ENCODE data around the gene SCFD1. TPM values are rescaled to one million over a fixed set of nuclear protein-coding genes. Genes with fewer than 3 reads are reported as not detected.
A peak's percentile ranks its signal among the peaks of the same experiment; 100 is the strongest.

The SCFD1 gene
- total and polyA plus RNA-seq, 8 donors = 28.1 to 247 (median 71.0) TPM

DNA sequence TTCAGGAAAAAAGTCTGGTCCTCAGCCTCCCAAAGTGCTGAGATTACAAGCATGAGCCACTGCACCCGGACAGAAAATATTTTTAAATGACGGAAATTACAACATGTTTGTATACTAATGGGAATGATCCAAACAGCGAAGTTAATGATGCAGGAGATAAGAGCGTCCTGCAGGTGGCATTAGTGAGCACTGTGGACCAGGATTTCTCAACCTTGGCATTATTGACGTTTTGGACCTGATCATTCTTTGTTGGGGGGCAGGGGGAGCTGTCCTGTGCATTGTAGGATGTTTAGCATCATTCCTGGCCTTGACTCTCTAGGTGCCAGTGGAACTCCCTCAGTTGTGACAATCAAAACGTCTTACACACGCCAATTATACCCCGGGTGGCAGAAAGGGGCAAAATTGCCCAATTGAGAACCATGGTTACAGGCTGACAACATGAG, 34.1 kb downstream of the SCFD1 start:
- 54 to 61% (median 56%) methylated on average over 8 of the region's 8 CpGs for WGBS, 5 donors
- TF ChIP-seq POLR2A (IDR thresholded peaks at IDR 0.05) (no peak), EP300 (IDR thresholded peaks at IDR 0.05) (no peak), POLR2AphosphoS5 (IDR thresholded peaks at IDR 0.05) (no peak), CTCF (IDR thresholded peaks at IDR 0.05) (peak in 5 of 7 experiments; percentile 26 to 59 (median 36))
- Histone ChIP-seq H3K36me3 (peaks cover 20 to 77% (median 71%) of the 10 kb centered on the region in 4 donors), H3K4me1 (peaks cover 0 to 9% (median 0%) of the 10 kb centered on the region in 4 donors), H3K27me3 (no peaks in the 10 kb centered on the region), H3K4me3 (no peak overlapping the region), H3K9me3 (no peaks in the 10 kb centered on the region), H3K27ac (peak overlapping the region in 2 of 5 donors; percentile 1 to 22)
- intact Hi-C loops (cut with DNase I; ENCODE audit: low total_unique reads) = no loop called here
- peak in 1 of 2 donors; percentile 63 for DNase-seq

GRCh38 chr14:30657050-30657449, 34.9 kb downstream of the SCFD1 start:
- TF ChIP-seq POLR2A (IDR thresholded peaks at IDR 0.05) (no peak), CTCF (IDR thresholded peaks at IDR 0.05) (no peak), POLR2AphosphoS5 (IDR thresholded peaks at IDR 0.05) (no peak), EP300 (IDR thresholded peaks at IDR 0.05) (no peak)
- intact Hi-C loops (cut with DNase I; ENCODE audit: low total_unique reads) = no loop called here
- Histone ChIP-seq H3K9me3 (no peaks in the 10 kb centered on the region), H3K27me3 (no peaks in the 10 kb centered on the region), H3K36me3 (peaks cover 15 to 75% (median 66%) of the 10 kb centered on the region in 4 donors), H3K27ac (peak overlapping the region in 2 of 5 donors; percentile 1 to 22), H3K4me3 (no peak overlapping the region), H3K4me1 (peaks cover 0 to 9% (median 0%) of the 10 kb centered on the region in 4 donors)
- 72 to 80% (median 77%) methylated on average over 2 of the region's 2 CpGs for WGBS, 5 donors
- no peak for DNase-seq

DNA sequence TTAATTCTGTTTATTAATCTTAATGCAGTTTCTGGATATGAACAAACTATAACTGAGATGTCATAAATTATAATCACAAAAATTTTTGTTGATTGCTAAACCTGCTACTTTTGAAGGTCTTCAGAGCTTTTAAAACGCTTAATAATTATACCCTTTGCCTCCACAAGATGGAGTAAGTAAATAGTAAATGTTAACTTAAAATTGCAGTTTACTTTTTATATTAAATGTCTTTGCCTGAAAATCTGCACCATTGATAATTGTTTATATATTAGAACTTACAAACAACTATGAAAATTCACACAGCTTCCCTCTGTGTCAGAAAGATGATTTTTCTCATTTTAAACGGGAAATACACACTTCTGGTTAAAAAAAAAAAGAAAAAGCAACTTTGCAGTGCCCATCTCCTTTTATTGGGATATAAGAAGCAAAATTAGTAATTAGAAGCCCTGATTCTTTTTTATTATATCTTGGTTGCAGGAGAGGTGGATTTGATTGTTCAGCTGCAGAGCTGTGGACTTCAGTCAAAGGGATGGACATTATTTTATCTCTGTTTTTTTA, 35.6 kb downstream of the SCFD1 start:
- Histone ChIP-seq H3K9me3 (no peaks in the 10 kb centered on the region), H3K27me3 (no peaks in the 10 kb centered on the region), H3K4me1 (peaks cover 0 to 9% (median 0%) of the 10 kb centered on the region in 4 donors), H3K36me3 (peaks cover 14 to 71% (median 61%) of the 10 kb centered on the region in 4 donors), H3K27ac (peak overlapping the region in 1 of 5 donors; percentile 22), H3K4me3 (no peak overlapping the region)
- intact Hi-C loops (cut with DNase I; ENCODE audit: low total_unique reads) = no loop called here
- peak in 3 of 7 experiments; percentile 9 to 24 (median 21) for TF ChIP-seq CTCF (IDR thresholded peaks at IDR 0.05)
- no peak for TF ChIP-seq POLR2AphosphoS5 (IDR thresholded peaks at IDR 0.05)
- DNase-seq = peak in 1 of 2 donors; percentile 7
- WGBS, 5 donors = 39 to 58% (median 54%) methylated on average over 2 of the region's 2 CpGs

DNA sequence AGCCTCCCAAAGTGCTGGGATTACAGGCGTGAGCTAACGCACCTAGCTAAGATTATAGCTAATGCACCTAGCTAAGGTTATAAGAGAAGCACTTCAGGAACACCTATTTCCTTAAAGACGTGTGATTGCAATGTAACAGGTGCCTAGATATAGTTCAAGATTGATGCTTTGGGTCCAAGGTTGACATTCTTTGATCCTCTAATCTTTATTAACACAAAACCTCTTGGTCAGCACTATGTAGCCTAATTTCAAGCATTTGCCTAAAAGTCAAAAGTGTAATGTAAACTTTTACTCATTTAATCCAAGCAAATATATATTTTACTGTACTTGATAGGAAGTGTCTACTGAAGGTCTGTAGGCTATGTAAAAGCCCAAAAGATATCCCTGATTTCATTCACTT, 36.5 kb downstream of the SCFD1 start:
- Histone ChIP-seq H3K36me3 (peaks cover 14 to 66% (median 55%) of the 10 kb centered on the region in 4 donors), H3K27me3 (no peaks in the 10 kb centered on the region), H3K9me3 (no peaks in the 10 kb centered on the region), H3K4me3 (no peak overlapping the region), H3K27ac (no peak overlapping the region), H3K4me1 (peaks cover 0 to 9% (median 0%) of the 10 kb centered on the region in 4 donors)
- no peak for DNase-seq
- WGBS, 5 donors = 77 to 89% (median 83%) methylated on average over 3 of the region's 3 CpGs
- intact Hi-C loops (cut with DNase I; ENCODE audit: low total_unique reads) = no loop called here
- TF ChIP-seq POLR2A (IDR thresholded peaks at IDR 0.05) (no peak), EP300 (IDR thresholded peaks at IDR 0.05) (no peak), POLR2AphosphoS5 (IDR thresholded peaks at IDR 0.05) (no peak), CTCF (IDR thresholded peaks at IDR 0.05) (no peak)
